T-cell (primary cell): ENCODE data around the gene DPYD. TPM values are rescaled to one million over a fixed set of nuclear protein-coding genes. Genes with fewer than 3 reads are reported as not detected.

Experiments
- ATAC-seq, 4 experiments: fragments of 200-7000 bp in 3 of 4; fragments of 150-1000 bp in 1 of 4; cut with Tn5 transposase; replicated peaks in 1 of 4; 1 replicate in 3 of 4; 2 replicates in 1 of 4; pipeline ENCODE4 v1.10.0; 2021; ENCODE audit warnings: moderate library complexity in 3 of 4, mild to moderate bottlenecking in 2 of 4, moderate number of reproducible peaks in 1 of 4
- CTCF ChIA-PET, 2 donors: fragments of 300-600 bp; sonication (Branson Sonifier 250); formaldehyde crosslinking; loops; one replicate each; lab custom pipeline; 2022; ENCODE audit warnings: antibody characterized with exemption in 2 of 2; lab: Charles Lee
- POLR2A ChIA-PET, 2 donors: fragments of 300-600 bp; sonication (Branson Sonifier 250); formaldehyde crosslinking; loops; one replicate each; lab custom pipeline; 2022; ENCODE audit warnings: antibody characterized with exemption in 2 of 2; lab: Charles Lee
- DNase-seq, 35 experiments: peaks; one replicate each; pipeline versions ENCODE4 v3.0.0 to v3.0.0-alpha.2; 2013 to 2023
- H3K27ac ChIP-seq: one replicate; pipeline ENCODE4 v1.5.1; 2013; ENCODE audit warnings: low read length
- H3K27me3 ChIP-seq, 2 experiments: replicated peaks in 1 of 2; 1 replicate in 1 of 2; 2 replicates in 1 of 2; pipeline versions ENCODE4 v1.6.1 to v1.7.0; 2013; ENCODE audit warnings: low read length in 1 of 2, mixed read lengths in 1 of 2; ENCODE audit not compliant: control insufficient read depth in 2 of 2, insufficient read depth in 2 of 2; ENCODE audit errors: extremely low read depth in 1 of 2
- H3K36me3 ChIP-seq, 2 donors: 1 replicate in 1 of 2; 2 replicates in 1 of 2; pipeline versions ENCODE4 v1.6.1 to v1.7.0; 2013; ENCODE audit warnings: low read length in 1 of 2; ENCODE audit not compliant: control insufficient read depth in 2 of 2, insufficient read depth in 1 of 2; ENCODE audit errors: extremely low read depth in 1 of 2
- H3K4me1 ChIP-seq, 2 experiments: 1 replicate in 1 of 2; 2 replicates in 1 of 2; pipeline versions ENCODE4 v1.6.1 to v1.7.0; 2013; ENCODE audit warnings: low read length in 2 of 2, mixed read lengths in 1 of 2; ENCODE audit not compliant: insufficient read depth in 2 of 2, control insufficient read depth in 1 of 2; ENCODE audit errors: extremely low read depth in 1 of 2
- H3K4me3 ChIP-seq, 2 donors: 1 replicate in 1 of 2; 2 replicates in 1 of 2; pipeline versions ENCODE4 v1.5.1 to v1.7.0; 2013; ENCODE audit warnings: mild to moderate bottlenecking in 2 of 2, low read length in 1 of 2, moderate library complexity in 1 of 2; ENCODE audit not compliant: control insufficient read depth in 1 of 2; ENCODE audit errors: extremely low read depth in 1 of 2
- H3K9me3 ChIP-seq: 2 replicates; pipeline ENCODE4 v1.7.0; 2013
- H3K27ac Mint-ChIP-seq, 2 donors: one replicate each; pipeline ENCODE4 v1.8.0; 2020 to 2021; ENCODE audit warnings: mild to moderate bottlenecking in 2 of 2, mixed read lengths in 2 of 2
- H3K27me3 Mint-ChIP-seq, 2 donors: one replicate each; pipeline ENCODE4 v1.8.0; 2021 to 2022; ENCODE audit warnings: mixed read lengths in 2 of 2
- H3K36me3 Mint-ChIP-seq: one replicate; pipeline ENCODE4 v1.8.0; 2021; ENCODE audit warnings: mixed read lengths
- H3K4me1 Mint-ChIP-seq, 3 donors: one replicate each; pipeline ENCODE4 v1.8.0; 2020 to 2022; ENCODE audit warnings: mixed read lengths in 3 of 3, mild to moderate bottlenecking in 1 of 3
- H3K4me3 Mint-ChIP-seq, 3 donors: one replicate each; pipeline ENCODE4 v1.8.0; 2020 to 2022; ENCODE audit warnings: mild to moderate bottlenecking in 3 of 3, mixed read lengths in 3 of 3, moderate library complexity in 3 of 3
- H3K9me3 Mint-ChIP-seq, 3 donors: one replicate each; pipeline ENCODE4 v1.8.0; 2020 to 2022; ENCODE audit warnings: mixed read lengths in 3 of 3
- WGBS: methylation state at CpG from one replicate; pipeline ENCODE4 v1.1.5; 2013; ENCODE audit warnings: missing lambda C conversion rate; ENCODE audit not compliant: insufficient coverage; 5-methylcytosine and 5-hydroxymethylcytosine counted together
- total RNA-seq, 35 experiments: library from RNA in 6 of 35; stranded (reverse) in 6 of 35; fragments of 120-200 nt in 1 of 35; gene quantifications; one replicate each; pipeline versions ENCODE4 v1.2.1 to v1.2.4 and lab custom pipeline; 2013 to 2026

The DPYD gene
- total RNA-seq, 5 donors from 2014 or later (not counting 1 experiment from before 2014, with no cell fraction given), result 39.1 to 74.1 (median 47.8) TPM

- ATAC-seq, result no peak
- CTCF ChIA-PET, result no interaction called here
Observed at GRCh38 chr1:97812076-97812475, 108.8 kb downstream of the DPYD start.

GRCh38 chr1:97806996-97807520 is 113.8 kb downstream of the DPYD start:
- ATAC-seq (no peak), DNase-seq (no peak)
- no peaks in the 10 kb centered on the region for H3K9me3 Mint-ChIP-seq
- ChIA-PET POLR2A (no interaction called here), CTCF (no interaction called here)
- H3K27me3 Mint-ChIP-seq, result no peaks in the 10 kb centered on the region
- no peaks in the 10 kb centered on the region for H3K27me3 ChIP-seq
- no peaks in the 10 kb centered on the region for H3K9me3 ChIP-seq
- no peak overlapping the region for H3K27ac ChIP-seq
- peaks cover 28% of the 10 kb centered on the region for H3K36me3 Mint-ChIP-seq
- no peak overlapping the region for H3K4me3 Mint-ChIP-seq
- H3K4me1 Mint-ChIP-seq, result peaks cover 9 to 18% (median 13%) of the 10 kb centered on the region in 3 donors
- H3K4me1 ChIP-seq, result no peaks in the 10 kb centered on the region
- no peak overlapping the region for H3K4me3 ChIP-seq
- no peak overlapping the region for H3K27ac Mint-ChIP-seq
- no peaks in the 10 kb centered on the region for H3K36me3 ChIP-seq
- WGBS, result no CpG with 5 or more reads among the region's 1 CpG

More at GRCh38 chr1:97812076-97812475, 108.8 kb downstream of the DPYD start:
- Mint-ChIP-seq H3K4me3 (no peak overlapping the region), H3K27me3 (no peaks in the 10 kb centered on the region), H3K36me3 (peaks cover 32% of the 10 kb centered on the region), H3K9me3 (no peaks in the 10 kb centered on the region), H3K4me1 (peaks cover 0 to 15% (median 15%) of the 10 kb centered on the region in 3 donors), H3K27ac (no peak overlapping the region)
- Histone ChIP-seq H3K27me3 (no peaks in the 10 kb centered on the region), H3K4me3 (no peak overlapping the region), H3K4me1 (no peaks in the 10 kb centered on the region), H3K27ac (no peak overlapping the region), H3K36me3 (no peaks in the 10 kb centered on the region), H3K9me3 (no peaks in the 10 kb centered on the region)
- POLR2A ChIA-PET, result no interaction called here
- DNase-seq, result no peak

GRCh38 chr1:97806326-97806725 is 114.5 kb downstream of the DPYD start:
- DNase-seq (no peak), ATAC-seq (no peak)
- Mint-ChIP-seq H3K4me3 (no peak overlapping the region), H3K27ac (no peak overlapping the region), H3K4me1 (peaks cover 9 to 18% (median 13%) of the 10 kb centered on the region in 3 donors), H3K36me3 (peaks cover 28% of the 10 kb centered on the region), H3K9me3 (no peaks in the 10 kb centered on the region), H3K27me3 (no peaks in the 10 kb centered on the region)
- Histone ChIP-seq H3K9me3 (no peaks in the 10 kb centered on the region), H3K4me1 (no peaks in the 10 kb centered on the region), H3K4me3 (no peak overlapping the region), H3K27me3 (no peaks in the 10 kb centered on the region), H3K36me3 (no peaks in the 10 kb centered on the region), H3K27ac (no peak overlapping the region)
- no CpG with 5 or more reads among the region's 1 CpG for WGBS
- ChIA-PET CTCF (no interaction called here), POLR2A (no interaction called here)

- DNase-seq (no peak), ATAC-seq (no peak)
- H3K4me3 Mint-ChIP-seq, result no peak overlapping the region
- no peaks in the 10 kb centered on the region for H3K27me3 Mint-ChIP-seq
- POLR2A ChIA-PET, result no interaction called here
- H3K36me3 Mint-ChIP-seq, result peaks cover 25% of the 10 kb centered on the region
- CTCF ChIA-PET, result interaction anchor here in 1 of 2 donors (0.6 kb wide), 1 partner anchor 557 kb away, joined by 3 read pairs; no protein-coding TSS in a partner anchor
- no peaks in the 10 kb centered on the region for H3K36me3 ChIP-seq
- H3K27ac Mint-ChIP-seq, result no peak overlapping the region
- no peaks in the 10 kb centered on the region for H3K27me3 ChIP-seq
- no peak overlapping the region for H3K27ac ChIP-seq
- peaks cover 12 to 18% (median 16%) of the 10 kb centered on the region in 3 donors for H3K4me1 Mint-ChIP-seq
- no CpG with 5 or more reads among the region's 2 CpGs for WGBS
- no peaks in the 10 kb centered on the region for H3K9me3 ChIP-seq
- H3K9me3 Mint-ChIP-seq, result no peaks in the 10 kb centered on the region
- H3K4me1 ChIP-seq, result no peaks in the 10 kb centered on the region
- no peak overlapping the region for H3K4me3 ChIP-seq
Observed at GRCh38 chr1:97805093-97805492, 115.7 kb downstream of the DPYD start.

- DNase-seq, result no peak
- peaks cover 29% of the 10 kb centered on the region for H3K36me3 Mint-ChIP-seq
- H3K27me3 ChIP-seq, result no peaks in the 10 kb centered on the region
- CTCF ChIA-PET, result no interaction called here
- ATAC-seq, result no peak
- no peak overlapping the region for H3K4me3 Mint-ChIP-seq
- H3K36me3 ChIP-seq, result no peaks in the 10 kb centered on the region
- H3K4me1 Mint-ChIP-seq, result peaks cover 15 to 20% (median 16%) of the 10 kb centered on the region in 3 donors
- POLR2A ChIA-PET, result no interaction called here
- H3K27me3 Mint-ChIP-seq, result no peaks in the 10 kb centered on the region
- H3K9me3 Mint-ChIP-seq, result no peaks in the 10 kb centered on the region
- H3K4me1 ChIP-seq, result no peaks in the 10 kb centered on the region
- no CpG with 5 or more reads among the region's 3 CpGs for WGBS
- H3K9me3 ChIP-seq, result no peaks in the 10 kb centered on the region
- no peak overlapping the region for H3K27ac ChIP-seq
- H3K4me3 ChIP-seq, result no peak overlapping the region
- no peak overlapping the region for H3K27ac Mint-ChIP-seq
Observed at GRCh38 chr1:97803026-97803425, 117.8 kb downstream of the DPYD start.

GRCh38 chr1:97802011-97802410 is 118.8 kb downstream of the DPYD start:
- no CpG with 5 or more reads among the region's 2 CpGs for WGBS
- Histone ChIP-seq H3K27me3 (no peaks in the 10 kb centered on the region), H3K9me3 (no peaks in the 10 kb centered on the region), H3K4me3 (no peak overlapping the region), H3K4me1 (no peaks in the 10 kb centered on the region), H3K36me3 (no peaks in the 10 kb centered on the region), H3K27ac (no peak overlapping the region)
- Mint-ChIP-seq H3K9me3 (no peaks in the 10 kb centered on the region), H3K4me1 (peaks cover 17 to 21% (median 18%) of the 10 kb centered on the region in 3 donors), H3K36me3 (peaks cover 29% of the 10 kb centered on the region), H3K4me3 (no peak overlapping the region), H3K27ac (no peak overlapping the region), H3K27me3 (no peaks in the 10 kb centered on the region)
- ChIA-PET CTCF (no interaction called here), POLR2A (no interaction called here)
- ATAC-seq (no peak), DNase-seq (no peak)
